HG02938 (cell line): ENCODE results near the gene PF4V1.

Source experiments
- ATAC-seq: cut with Tn5 transposase; IDR thresholded peaks from one replicate; pipeline ENCODE4 v1.9.1; 2021; ENCODE audit warnings: mild to moderate bottlenecking, moderate library complexity; ENCODE audit not compliant: unreplicated experiment

PF4V1 gene

DNA sequence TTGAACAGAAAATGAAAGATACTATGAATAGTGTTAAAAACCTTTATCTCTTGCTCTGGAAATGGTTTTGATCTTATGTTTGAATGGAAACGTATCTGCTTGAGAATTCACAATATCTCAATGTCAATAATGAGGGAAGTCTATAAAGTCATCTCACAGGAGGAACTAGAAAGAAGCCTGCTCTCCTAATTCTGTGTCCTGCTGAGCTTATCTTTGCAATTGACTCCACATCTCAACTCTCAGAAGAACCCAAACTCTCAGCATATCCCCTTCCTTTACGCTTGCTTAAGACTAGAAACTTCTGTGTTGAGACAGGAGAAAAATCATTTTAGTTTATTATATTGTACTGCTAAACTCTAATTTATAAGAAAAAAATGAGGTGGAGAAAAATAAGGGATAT lies 8.3 kb upstream of the PF4V1 start:
- ATAC-seq, result no peak

DNA sequence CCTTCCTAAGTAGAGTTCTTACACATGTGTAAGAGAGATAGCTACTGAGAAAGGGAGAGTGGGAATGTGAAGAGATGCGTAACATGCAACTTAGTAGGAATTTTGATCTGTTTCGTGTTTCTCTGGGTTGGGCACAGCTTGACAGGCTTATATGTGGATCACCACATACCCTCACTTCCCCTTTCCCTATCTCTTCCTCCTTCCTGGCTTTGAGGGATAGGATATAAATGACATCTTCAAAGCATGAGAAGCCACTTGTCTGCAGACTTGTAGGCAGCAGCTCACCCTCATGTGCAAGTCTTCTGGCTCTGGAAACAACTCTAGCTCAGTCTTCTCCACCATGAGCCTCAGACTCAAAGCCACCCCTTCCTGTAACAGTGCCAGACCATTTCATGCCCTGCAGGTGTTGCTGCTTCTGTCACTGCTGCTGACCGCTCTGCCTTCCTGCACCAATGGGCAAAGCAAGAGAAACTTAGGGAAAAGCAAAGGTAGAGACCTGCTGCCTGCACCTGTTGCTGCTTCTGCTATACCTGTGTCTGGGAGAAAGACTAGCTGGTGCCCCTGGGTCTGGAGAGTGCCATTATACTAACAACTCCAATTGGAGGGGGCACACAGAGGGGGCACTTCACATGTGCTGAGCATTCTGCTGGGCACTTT lies 5.4 kb upstream of the PF4V1 start:
- ATAC-seq, result no peak

DNA sequence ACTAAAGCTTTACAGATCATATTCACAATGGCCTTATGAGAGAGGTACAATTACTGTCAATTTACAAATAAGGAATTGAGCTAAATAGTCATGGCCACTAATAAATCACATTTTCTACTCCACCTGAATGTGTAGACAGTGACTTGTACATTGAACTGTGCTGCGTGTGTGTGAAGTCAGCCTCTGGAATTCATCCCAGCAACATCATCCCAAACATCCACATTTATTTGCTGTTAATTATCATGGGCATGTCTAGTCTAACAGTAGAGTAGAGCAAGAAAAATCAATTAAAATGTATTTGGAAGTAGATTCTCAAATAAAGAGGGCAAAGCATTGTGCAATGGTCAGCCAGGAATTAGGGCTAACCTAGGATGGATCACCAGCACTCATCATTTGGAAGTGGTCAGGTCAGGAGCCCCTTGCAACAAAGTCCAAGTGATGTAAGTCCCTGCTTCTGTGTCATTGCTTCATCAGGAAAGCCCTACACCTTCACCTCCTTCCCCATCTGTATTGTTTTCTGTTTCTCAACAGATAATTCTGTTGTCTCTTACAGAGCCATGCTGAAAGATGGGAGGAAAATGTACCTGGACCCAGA lies 4.8 kb upstream of the PF4V1 start:
- ATAC-seq, result no peak

DNA sequence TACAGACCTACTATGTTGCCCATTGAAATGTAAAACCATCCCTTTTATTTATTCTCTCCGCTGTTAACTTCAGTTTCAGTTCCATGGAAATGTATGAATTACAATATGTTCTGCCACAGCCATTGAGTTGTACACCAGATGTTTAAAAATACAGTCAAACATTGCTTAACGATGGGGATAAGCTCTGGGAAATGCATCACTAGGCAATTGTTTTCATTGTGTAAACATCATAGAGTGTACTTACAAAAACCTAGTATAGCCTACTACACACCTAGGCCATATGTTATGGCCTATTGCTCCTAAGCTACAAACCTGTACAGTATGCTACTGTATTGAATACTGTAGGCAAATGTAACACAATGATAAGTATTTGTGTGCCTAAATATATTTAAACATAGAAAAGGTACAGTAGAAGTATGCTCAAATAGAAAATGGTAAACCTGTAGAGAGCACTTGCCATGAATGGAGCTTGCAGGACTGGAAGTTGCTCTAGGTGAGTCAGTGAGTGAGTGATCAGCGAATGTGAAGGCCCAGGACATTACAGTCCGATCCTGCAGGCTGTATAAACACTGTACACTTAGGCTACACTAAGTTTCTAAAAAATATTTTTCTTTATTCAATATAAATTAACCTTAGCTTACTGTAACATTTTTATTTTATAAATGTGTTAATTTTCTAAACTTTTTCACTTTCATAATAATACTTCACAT lies 2.7 kb upstream of the PF4V1 start:
- no peak for ATAC-seq

DNA sequence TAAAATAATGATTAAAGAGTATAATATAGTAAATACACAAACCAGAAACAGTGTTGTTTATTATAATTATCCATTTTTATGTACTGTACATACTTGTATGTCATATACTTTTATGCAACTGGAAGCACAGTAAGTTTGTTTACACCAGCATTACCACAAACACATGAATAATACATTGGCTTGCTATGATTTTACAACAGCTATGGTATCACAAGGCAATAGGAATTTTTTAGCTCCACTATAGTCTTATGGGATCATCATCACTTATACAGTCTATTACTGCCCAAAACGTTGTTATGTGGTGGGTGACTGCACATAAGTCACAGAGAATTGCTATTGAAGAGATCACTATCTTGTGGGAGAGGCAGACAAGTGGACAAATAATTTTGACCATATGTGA lies 1.8 kb upstream of the PF4V1 start:
- ATAC-seq, result no peak

DNA sequence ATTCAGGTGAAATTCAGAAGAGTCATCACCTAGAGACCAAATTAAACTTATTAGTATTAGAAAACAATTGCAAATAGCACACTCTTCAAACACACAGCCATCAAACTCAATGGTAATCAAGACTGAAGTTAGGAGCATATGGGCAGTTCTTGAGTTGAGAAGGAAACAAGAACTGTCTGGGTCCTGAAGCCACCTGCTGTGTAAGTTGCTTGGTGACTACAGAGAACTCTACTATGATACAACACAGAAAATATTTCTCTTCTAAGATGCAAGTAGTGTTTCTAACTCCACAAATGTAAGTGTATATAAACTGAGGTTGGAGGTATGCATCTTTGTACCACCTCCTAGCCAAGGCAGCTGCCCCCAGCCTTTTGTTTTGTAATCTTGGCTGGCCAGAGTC lies 325 bp upstream of the PF4V1 start:
- no peak for ATAC-seq

DNA sequence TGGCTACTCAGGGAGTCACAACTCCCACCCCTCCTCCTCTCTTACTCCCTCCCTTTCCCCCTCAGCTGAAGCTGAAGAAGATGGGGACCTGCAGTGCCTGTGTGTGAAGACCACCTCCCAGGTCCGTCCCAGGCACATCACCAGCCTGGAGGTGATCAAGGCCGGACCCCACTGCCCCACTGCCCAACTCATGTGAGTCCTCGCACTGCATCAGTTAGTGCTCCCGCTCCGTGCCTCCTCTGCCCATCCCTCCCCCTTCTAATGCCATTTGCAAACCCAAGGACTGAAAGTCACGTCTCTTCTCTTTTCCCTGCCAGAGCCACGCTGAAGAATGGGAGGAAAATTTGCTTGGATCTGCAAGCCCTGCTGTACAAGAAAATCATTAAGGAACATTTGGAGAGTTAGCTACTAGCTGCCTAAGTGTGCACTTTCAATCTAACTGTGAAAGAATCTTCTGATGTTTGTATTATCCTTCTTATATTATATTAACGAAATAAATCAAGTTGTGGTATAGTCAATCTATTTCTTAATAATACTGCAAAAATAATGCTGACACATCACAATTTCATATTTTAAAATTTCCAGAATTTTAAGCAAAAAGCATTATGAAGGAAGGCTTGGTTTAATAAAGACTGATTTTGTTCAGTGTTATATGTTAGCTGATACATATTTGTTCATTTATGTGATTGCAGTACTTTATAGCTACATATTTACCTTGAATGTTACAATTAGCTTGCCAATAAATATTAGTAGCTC lies 800 bp downstream of the PF4V1 start:
- no peak for ATAC-seq

DNA sequence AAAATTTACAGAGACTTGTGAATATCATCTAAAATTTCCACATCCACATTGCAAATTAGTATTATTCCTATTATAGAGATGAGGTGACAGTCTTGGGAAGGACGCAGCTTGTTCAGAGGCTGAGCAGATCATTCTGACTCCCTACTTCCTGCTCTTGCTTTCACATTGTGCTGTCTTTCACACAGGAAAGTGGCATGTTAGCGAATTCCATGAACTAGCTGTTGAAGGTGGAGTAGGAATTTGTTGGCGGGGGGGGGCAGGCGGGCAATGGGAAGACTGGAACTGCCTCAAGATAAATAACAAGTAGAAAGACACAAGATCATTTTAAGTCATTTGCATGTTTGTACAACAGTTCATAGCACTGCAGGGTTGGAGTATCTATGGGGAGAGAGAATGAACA lies 2.3 kb downstream of the PF4V1 start:
- ATAC-seq, result no peak

DNA sequence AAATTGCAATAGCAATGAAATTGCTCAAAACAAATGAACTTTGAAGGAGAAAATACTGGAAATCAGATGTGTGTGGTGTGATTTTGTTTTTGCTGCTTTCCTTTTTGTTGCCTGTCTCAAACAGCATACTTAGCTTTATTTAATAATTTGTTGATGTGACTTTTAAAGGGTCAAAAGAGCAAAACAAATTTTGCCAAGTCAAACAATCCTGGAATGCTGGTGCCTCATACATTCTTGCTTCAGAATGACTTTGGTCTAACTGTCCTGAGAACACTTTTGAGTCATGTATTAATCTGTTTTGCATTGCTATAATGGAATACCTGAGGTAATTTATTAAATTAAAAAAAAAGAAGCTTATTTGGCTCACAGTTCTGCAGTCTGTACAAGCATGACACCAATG lies 3.4 kb downstream of the PF4V1 start:
- no peak for ATAC-seq

DNA sequence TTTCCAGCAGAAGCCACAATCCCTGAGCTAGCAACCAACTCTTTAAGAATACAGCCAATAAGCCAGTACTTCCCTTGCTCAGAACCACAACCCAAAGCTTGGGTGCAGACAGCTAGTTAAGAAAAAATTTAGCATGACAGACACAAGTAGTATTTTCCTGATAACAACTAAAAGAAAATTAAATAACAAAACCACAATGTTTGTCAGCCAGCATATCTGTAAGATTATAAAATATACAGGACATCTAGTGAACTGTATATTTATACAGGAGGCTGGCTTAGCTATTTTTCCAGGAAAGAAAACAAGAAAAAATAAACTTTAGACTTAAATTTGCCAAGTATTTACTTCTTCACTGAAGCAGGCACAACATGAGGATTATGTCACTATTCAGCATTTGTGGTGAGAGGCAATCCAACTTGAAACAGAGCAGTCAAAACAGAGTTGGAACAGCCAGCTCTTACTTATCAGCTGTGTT lies 6.6 kb downstream of the PF4V1 start:
- no peak for ATAC-seq

DNA sequence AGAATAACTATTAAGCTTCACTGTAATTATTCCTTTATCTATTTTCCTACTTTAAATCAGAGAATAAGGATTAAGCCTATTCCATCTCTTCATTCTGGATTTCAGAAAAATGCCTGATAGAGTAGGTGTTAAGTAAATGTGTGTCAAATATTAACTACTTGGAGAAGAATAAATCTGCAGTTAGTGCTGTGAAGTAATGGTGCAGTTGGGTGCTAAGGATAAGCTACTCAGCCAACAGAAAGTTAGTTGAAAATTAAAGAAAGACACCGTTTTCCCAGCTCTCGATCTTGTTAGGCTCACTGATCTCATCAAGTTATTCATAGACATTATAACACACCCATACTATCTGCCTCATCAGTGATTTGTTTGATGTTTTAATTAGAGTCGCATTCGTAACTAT lies 7.1 kb downstream of the PF4V1 start:
- no peak for ATAC-seq

DNA sequence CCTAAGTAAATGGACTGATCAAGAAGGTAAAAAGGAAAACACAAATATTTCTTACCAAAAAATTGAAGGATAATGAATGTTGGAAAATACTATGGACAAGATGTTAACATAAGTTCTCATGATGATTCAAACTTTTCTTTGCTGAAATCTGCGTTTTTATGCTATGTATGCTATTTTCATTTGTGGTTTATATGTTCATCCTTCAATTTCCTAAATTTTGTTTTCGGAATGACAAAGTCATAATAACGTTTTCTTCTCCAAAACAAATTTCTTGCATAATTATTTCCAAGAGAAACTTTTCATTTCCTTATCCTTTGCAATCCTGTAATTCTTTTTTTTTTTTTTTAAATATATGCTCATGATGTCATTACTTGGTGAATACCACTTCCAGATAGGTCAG lies 7.8 kb downstream of the PF4V1 start:
- ATAC-seq, result no peak

DNA sequence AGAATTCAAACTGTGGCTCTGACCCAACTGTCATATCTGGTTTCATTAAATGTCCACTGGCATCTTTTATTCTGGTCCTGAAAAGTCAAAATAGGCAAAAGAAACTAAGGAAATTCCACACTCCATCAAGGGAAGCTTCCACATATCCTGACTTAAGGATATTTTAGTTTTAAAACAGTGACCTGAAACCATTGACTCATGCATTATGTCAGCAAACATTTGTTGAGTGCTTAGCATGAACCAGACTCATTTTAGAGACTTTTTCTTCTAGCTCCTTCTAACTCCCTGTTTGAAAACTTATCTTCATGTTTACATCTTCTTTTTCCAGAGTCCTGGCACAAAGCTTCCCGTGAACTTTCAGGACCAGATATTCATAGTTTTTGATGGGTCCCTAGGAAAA lies 9.2 kb downstream of the PF4V1 start:
- no peak for ATAC-seq

DNA sequence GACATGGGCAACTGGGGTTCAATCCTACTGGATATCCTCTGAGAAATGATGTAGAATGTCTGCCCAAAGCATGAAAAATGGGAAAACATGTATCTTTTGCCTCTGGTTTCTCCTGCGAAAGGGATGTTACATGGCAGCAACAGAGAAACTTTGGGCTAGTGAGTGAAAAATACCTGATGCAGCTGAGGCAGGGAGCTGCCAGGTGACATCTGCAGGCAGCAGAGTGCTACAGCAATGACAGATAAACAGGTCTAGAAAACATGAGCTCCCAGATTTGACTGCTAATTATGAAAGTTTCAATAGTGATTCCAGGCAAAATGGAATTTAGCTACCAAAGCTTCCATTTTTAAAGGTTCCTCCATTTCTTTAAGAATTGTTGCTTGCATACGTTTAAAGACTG lies 11.3 kb downstream of the PF4V1 start:
- ATAC-seq, result no peak

DNA sequence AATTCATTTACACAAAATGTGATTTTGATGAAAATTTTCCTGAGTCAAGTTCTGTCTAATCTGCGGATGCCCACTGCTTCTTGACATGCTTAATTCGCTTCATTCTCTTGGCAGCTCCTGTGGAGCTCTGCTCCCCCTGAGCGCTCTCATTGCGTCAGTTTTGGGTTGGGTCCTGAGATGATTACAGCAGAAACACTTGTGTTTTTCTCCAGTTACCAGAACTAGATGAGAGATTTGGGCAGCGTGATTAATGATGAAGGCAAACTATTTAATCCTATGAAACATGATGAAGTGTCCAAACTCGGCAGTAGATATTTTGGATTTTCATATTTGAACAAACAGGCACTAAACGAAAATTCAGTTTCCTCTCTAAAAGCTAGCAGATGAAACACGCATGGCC lies 11.9 kb downstream of the PF4V1 start:
- no peak for ATAC-seq

DNA sequence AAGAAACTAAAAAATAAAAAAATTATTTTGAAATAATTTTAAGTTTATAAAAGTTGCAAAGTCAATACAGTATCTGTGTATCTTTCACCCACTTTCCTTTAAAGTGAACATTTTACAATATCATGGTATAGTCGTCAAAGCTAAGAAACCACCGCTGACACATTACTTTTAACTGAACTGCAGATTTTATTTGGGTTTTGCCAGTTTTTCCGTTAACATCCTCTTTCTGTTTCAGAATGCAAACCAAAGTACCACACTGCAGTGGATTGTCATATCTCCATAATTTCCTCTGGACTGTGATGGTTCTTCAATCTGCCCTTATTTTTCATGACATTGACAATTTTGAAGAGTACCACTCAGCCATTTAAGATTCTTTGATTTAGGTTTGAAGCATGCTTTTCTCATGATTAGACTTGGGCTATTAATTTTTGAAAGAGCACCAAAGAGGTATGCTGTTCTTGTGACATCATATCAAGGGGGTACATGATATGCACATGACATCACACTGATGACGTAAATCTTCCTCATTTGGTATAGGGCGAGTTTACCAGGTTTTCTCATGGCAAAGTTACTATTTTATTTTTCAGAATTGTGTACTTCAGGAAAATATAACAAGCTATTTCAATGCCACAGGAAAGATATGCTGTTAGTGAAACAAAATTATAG lies 12.5 kb downstream of the PF4V1 start:
- ATAC-seq, result no peak

DNA sequence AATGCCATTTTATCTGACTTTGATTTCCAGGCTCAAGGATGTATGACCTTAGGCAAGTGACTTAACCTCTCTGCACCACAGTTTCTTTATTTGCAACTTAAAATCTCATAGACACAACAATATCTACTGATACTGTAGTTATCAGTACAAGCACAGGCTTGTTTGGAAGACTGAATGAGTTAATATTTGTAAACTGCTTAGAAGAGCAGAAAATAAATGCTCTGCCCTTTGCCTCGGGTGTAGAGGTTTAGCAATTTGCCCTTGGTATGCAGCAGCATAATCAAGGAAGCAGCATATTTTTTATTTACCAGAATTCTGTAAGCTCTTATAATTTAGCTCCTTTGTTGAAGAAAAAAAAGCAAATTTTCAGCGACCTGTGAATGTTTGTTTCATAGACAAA lies 13.2 kb downstream of the PF4V1 start:
- ATAC-seq, result no peak

DNA sequence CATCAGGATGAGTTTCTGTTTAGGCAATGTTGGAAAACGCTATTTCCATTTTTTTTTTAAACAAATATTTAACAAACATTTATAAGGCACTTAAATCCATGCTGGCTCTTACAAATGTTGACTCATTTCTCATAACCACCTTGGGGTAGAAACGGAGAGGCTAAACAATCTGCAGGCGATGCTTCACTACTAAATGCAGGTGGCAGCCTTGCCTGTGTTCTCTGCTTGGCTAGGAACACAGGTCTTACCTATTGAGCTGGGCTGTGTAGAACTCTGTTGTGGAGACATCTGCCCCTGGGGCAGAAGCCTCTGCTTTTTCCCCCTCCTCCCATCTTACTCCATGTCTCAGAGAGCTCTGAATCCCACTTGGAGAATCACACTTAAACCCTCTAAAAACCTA lies 14.7 kb downstream of the PF4V1 start:
- ATAC-seq, result no peak

DNA sequence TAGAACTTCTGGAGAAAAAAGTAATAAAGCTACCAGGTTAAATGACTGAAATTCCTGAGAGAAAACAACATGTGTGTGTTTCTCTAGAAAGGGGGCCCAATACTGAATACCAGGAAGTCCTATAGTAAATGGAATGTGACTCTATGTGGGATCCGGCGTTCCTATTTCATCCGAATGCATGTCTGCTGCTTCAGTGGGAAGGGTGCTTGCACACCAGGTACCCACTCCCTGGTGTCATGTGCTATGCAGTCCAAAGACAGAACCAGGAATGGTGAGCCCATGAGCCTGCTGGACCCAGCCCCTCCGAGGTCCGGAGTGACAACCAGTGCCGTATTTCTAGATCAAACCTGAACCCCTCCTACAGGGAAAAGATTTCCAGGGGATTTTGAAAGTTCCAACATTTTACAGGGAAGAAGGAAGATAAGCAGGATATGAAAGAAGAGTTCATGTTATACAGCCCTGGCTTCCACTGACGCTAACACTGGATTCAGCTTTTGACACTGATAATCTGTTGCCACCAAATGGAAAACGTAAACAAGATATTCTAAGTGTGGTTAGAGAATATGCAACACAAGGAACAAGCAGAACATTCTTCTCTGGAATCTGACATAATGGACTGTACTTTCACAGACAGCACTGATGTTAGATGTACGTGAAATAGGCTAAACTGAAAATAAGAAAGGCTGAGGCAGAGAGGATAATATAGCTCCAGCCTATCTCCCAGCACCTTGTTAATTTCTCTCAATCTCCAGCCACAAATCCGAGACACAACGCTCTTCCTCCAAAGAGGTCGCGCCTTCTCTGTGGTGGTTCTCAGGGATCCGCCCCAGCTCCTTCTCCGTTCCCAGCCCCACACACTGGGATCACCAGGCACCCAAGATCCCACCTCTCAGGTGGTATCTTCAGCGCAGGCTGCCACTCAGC lies 15.4 kb downstream of the PF4V1 start:
- ATAC-seq, result peak; percentile 7
